ENCODE data around the gene ADM. TPM values are rescaled to one million over a fixed set of nuclear protein-coding genes. Genes with fewer than 3 reads are reported as not detected.
A peak's percentile ranks its signal among the peaks of the same experiment; 100 is the strongest.

ADM gene
- total and polyA plus RNA-seq, 9 donors = 8.6 to 23.6 (median 15.1) TPM

DNA sequence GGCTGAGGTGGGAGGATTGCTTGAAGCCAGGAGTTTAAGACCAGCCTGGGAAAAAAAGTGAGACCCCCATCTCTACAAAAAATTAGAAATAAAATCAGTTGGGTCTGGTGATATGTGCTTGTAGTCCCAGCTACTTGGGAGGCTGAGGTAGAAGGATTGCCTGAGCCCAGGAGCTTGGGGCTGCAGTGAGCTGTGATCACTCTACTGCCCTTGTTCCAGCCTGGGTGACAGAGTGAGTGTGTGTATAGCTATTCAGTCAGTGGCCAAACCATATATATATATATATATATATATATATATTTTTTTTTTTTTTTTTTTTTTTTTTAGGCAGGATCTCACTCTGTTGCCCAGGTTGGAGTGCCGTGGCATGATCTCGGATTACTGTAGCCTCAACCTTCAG, 24.5 kb downstream of the ADM start:
- H3K9me3 ChIP-seq (replicated peaks; ENCODE audit: control insufficient read depth, low read depth, low read length) = no peaks in the 10 kb centered on the region
- WGBS (ENCODE audit: insufficient coverage) = no CpG with 5 or more reads among the region's 2 CpGs
- no peaks in the 10 kb centered on the region for H3K27me3 ChIP-seq (ENCODE audit: control insufficient read depth, insufficient read depth, low read length)
- no peak overlapping the region for H3K27ac ChIP-seq (ENCODE audit: low read length)
- peaks cover 8% of the 10 kb centered on the region for H3K4me1 ChIP-seq (ENCODE audit: control insufficient read depth, insufficient read depth, low read length)
- H3K36me3 ChIP-seq (ENCODE audit: control insufficient read depth, insufficient read depth, low read length) = no peaks in the 10 kb centered on the region
- no peak for DNase-seq
- no peak overlapping the region for H3K4me3 ChIP-seq (ENCODE audit: low read length)

GRCh38 chr11:10329935-10330334, 25.1 kb downstream of the ADM start:
- peaks cover 6% of the 10 kb centered on the region for H3K4me1 ChIP-seq (ENCODE audit: control insufficient read depth, insufficient read depth, low read length)
- H3K4me3 ChIP-seq (ENCODE audit: low read length) = no peak overlapping the region
- no CpG with 5 or more reads among the region's 2 CpGs for WGBS (ENCODE audit: insufficient coverage)
- H3K9me3 ChIP-seq (replicated peaks; ENCODE audit: control insufficient read depth, low read depth, low read length) = no peaks in the 10 kb centered on the region
- peak; percentile 61 for DNase-seq
- no peak overlapping the region for H3K27ac ChIP-seq (ENCODE audit: low read length)
- H3K36me3 ChIP-seq (ENCODE audit: control insufficient read depth, insufficient read depth, low read length) = no peaks in the 10 kb centered on the region
- H3K27me3 ChIP-seq (ENCODE audit: control insufficient read depth, insufficient read depth, low read length) = no peaks in the 10 kb centered on the region

DNA sequence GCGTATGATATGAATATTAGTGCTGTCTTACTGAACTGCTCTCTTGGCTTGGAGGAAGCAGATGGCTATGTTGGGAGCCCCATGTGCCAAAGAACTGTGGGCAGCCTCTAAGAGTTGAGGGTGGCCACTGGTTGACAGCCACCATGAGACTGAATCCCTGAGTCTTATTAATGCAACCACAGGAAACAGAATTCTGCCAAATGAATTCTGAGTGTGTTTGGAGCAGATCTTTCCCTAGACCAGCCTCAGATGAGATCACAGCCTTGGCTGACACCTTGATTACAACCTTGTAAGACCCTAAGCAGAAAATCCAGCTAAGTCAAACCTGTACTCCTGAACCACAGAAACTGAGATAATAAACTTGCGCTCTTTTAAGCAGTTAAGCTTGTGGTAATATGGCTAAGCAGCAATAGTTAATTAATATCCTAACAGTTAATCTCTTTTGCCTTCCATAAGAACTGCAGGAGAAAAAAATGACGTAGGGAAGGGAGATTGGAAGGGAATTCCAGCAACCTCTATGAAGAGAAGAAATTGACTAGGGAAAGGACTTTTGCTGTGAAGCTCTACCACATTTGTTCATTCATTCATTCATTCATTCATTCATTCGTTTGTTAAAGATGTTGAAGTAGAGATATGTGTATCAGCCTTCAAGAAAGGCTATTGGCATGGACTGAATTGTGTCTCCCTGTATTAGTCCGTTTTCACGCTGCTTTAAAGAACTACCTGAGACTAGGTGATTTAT, 26.8 kb downstream of the ADM start:
- Histone ChIP-seq H3K27me3 (ENCODE audit: control insufficient read depth, insufficient read depth, low read length) (peaks cover 5% of the 10 kb centered on the region), H3K9me3 (replicated peaks; ENCODE audit: control insufficient read depth, low read depth, low read length) (no peaks in the 10 kb centered on the region), H3K4me3 (ENCODE audit: low read length) (no peak overlapping the region), H3K36me3 (ENCODE audit: control insufficient read depth, insufficient read depth, low read length) (no peaks in the 10 kb centered on the region), H3K4me1 (ENCODE audit: control insufficient read depth, insufficient read depth, low read length) (no peaks in the 10 kb centered on the region), H3K27ac (ENCODE audit: low read length) (no peak overlapping the region)
- DNase-seq = no peak
- WGBS (ENCODE audit: insufficient coverage) = 100% methylated on average over 3 of the region's 6 CpGs

DNA sequence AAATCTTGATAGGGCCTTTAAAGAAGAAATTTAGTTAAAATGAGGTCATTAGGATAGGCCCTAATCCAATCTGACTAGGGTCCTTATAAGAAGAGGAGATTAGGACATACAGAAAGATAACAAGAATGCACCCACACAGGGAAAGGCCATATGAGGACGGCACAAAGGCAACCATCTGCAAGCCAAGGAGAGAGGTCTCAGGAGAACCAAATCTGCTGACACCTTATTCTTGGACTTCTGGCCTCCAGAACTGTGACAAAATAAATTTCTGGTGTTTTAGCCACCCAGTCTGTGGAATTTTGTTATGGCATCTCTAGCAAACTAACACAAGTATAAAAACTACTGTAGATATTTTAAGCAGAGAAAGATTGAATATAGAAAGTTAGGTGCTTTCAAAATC, 28.6 kb downstream of the ADM start:
- Histone ChIP-seq H3K9me3 (replicated peaks; ENCODE audit: control insufficient read depth, low read depth, low read length) (no peaks in the 10 kb centered on the region), H3K27ac (ENCODE audit: low read length) (no peak overlapping the region), H3K4me3 (ENCODE audit: low read length) (no peak overlapping the region), H3K36me3 (ENCODE audit: control insufficient read depth, insufficient read depth, low read length) (no peaks in the 10 kb centered on the region), H3K27me3 (ENCODE audit: control insufficient read depth, insufficient read depth, low read length) (peaks cover 5% of the 10 kb centered on the region), H3K4me1 (ENCODE audit: control insufficient read depth, insufficient read depth, low read length) (no peaks in the 10 kb centered on the region)
- DNase-seq = no peak
- 75% methylated on average over 1 of the region's 1 CpG for WGBS (ENCODE audit: insufficient coverage)

GRCh38 chr11:10338287-10338686, 33.4 kb downstream of the ADM start:
- Histone ChIP-seq H3K4me1 (ENCODE audit: control insufficient read depth, insufficient read depth, low read length) (peaks cover 3% of the 10 kb centered on the region), H3K9me3 (replicated peaks; ENCODE audit: control insufficient read depth, low read depth, low read length) (no peaks in the 10 kb centered on the region), H3K36me3 (ENCODE audit: control insufficient read depth, insufficient read depth, low read length) (no peaks in the 10 kb centered on the region), H3K27me3 (ENCODE audit: control insufficient read depth, insufficient read depth, low read length) (peaks cover 5% of the 10 kb centered on the region), H3K27ac (ENCODE audit: low read length) (peak overlapping the region; percentile 49), H3K4me3 (ENCODE audit: low read length) (no peak overlapping the region)
- DNase-seq = peak; percentile 93

DNA sequence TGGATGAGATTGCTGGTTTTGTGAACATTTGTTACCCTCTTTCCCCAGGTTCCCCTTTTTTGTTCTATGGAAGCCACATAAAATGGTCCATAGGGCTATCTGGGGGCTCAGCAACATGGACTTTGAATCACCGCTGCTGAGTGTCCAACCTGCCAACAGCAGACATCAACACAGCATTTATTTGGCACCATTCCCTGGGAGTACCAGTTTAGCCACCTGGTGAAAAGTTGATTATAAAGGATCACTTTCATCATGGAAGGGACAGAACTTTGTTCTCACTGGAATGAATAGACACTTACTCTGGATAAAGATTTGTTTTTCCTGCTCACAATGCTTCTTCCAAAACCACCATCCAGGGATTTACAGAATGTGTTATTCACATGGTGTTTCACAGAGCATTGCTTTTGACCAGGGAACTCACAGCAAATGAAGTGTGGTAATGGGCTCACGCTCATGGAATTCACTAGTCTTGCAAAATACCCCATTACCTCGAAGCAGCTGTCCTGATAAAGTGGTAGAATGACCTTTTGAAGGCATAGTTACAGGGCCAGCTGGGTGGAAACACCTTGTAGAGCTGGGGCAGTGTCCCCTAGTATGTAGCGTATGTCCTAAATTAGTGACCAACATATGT, 43.9 kb downstream of the ADM start:
- Histone ChIP-seq H3K27ac (ENCODE audit: low read length) (no peak overlapping the region), H3K4me1 (ENCODE audit: control insufficient read depth, insufficient read depth, low read length) (peaks cover 16% of the 10 kb centered on the region), H3K36me3 (ENCODE audit: control insufficient read depth, insufficient read depth, low read length) (no peaks in the 10 kb centered on the region), H3K27me3 (ENCODE audit: control insufficient read depth, insufficient read depth, low read length) (no peaks in the 10 kb centered on the region), H3K9me3 (replicated peaks; ENCODE audit: control insufficient read depth, low read depth, low read length) (no peaks in the 10 kb centered on the region), H3K4me3 (ENCODE audit: low read length) (no peak overlapping the region)
- DNase-seq = no peak
- 100% methylated on average over 1 of the region's 4 CpGs for WGBS (ENCODE audit: insufficient coverage)

GRCh38 chr11:10349281-10349665, 44.4 kb downstream of the ADM start:
- H3K4me1 ChIP-seq (ENCODE audit: control insufficient read depth, insufficient read depth, low read length) = peaks cover 16% of the 10 kb centered on the region
- no peaks in the 10 kb centered on the region for H3K27me3 ChIP-seq (ENCODE audit: control insufficient read depth, insufficient read depth, low read length)
- H3K9me3 ChIP-seq (replicated peaks; ENCODE audit: control insufficient read depth, low read depth, low read length) = no peaks in the 10 kb centered on the region
- no peak overlapping the region for H3K4me3 ChIP-seq (ENCODE audit: low read length)
- no peak overlapping the region for H3K27ac ChIP-seq (ENCODE audit: low read length)
- DNase-seq = no peak
- H3K36me3 ChIP-seq (ENCODE audit: control insufficient read depth, insufficient read depth, low read length) = no peaks in the 10 kb centered on the region

DNA sequence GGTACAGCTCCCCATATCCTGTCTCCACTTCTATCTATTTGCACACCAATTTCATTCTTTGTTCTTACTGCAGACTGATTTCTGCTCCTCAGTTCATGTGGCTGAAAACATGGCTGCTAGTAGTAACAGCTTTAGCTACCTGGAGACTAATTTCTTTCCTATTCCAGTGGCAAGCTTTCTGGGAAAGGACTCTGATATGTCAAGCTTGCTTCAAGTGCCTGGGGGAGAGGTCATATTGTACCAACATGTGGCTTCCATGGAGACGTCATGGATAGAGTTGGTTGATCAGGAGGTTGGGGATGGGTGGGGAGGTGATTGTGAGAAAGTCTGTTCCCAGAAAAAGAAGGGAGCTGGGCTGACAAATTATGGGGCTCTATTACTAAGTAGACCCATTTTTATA, 44.9 kb downstream of the ADM start:
- Histone ChIP-seq H3K27ac (ENCODE audit: low read length) (no peak overlapping the region), H3K27me3 (ENCODE audit: control insufficient read depth, insufficient read depth, low read length) (no peaks in the 10 kb centered on the region), H3K4me3 (ENCODE audit: low read length) (no peak overlapping the region), H3K9me3 (replicated peaks; ENCODE audit: control insufficient read depth, low read depth, low read length) (no peaks in the 10 kb centered on the region), H3K4me1 (ENCODE audit: control insufficient read depth, insufficient read depth, low read length) (peaks cover 16% of the 10 kb centered on the region), H3K36me3 (ENCODE audit: control insufficient read depth, insufficient read depth, low read length) (no peaks in the 10 kb centered on the region)
- DNase-seq = no peak
- WGBS (ENCODE audit: insufficient coverage) = no CpG with 5 or more reads among the region's 1 CpG

GRCh38 chr11:10350334-10350733, 45.5 kb downstream of the ADM start:
- Histone ChIP-seq H3K36me3 (ENCODE audit: control insufficient read depth, insufficient read depth, low read length) (no peaks in the 10 kb centered on the region), H3K4me1 (ENCODE audit: control insufficient read depth, insufficient read depth, low read length) (peaks cover 16% of the 10 kb centered on the region), H3K4me3 (ENCODE audit: low read length) (no peak overlapping the region), H3K27me3 (ENCODE audit: control insufficient read depth, insufficient read depth, low read length) (no peaks in the 10 kb centered on the region), H3K27ac (ENCODE audit: low read length) (no peak overlapping the region), H3K9me3 (replicated peaks; ENCODE audit: control insufficient read depth, low read depth, low read length) (no peaks in the 10 kb centered on the region)
- DNase-seq = no peak

GRCh38 chr11:10351435-10351764, 46.5 kb downstream of the ADM start:
- DNase-seq = no peak
- H3K4me3 ChIP-seq (ENCODE audit: low read length) = no peak overlapping the region

More at GRCh38 chr11:10351435-10351764, 46.5 kb downstream of the ADM start:
- Histone ChIP-seq H3K27me3 (ENCODE audit: control insufficient read depth, insufficient read depth, low read length) (no peaks in the 10 kb centered on the region), H3K9me3 (replicated peaks; ENCODE audit: control insufficient read depth, low read depth, low read length) (no peaks in the 10 kb centered on the region), H3K36me3 (ENCODE audit: control insufficient read depth, insufficient read depth, low read length) (no peaks in the 10 kb centered on the region), H3K27ac (ENCODE audit: low read length) (peak overlapping the region; percentile 85), H3K4me1 (ENCODE audit: control insufficient read depth, insufficient read depth, low read length) (peaks cover 16% of the 10 kb centered on the region)
- WGBS (ENCODE audit: insufficient coverage) = 18% methylated on average over 3 of the region's 5 CpGs
